ENCODE measurements around the gene ANKLE1.
A peak's percentile ranks its signal among the peaks of the same experiment; 100 is the strongest.

Gene ANKLE1

GRCh38 chr19:17296976-17297375 is 15.3 kb downstream of the ANKLE1 start:
- TF ChIP-seq FOXP2 (optimal IDR thresholded peaks at IDR 0.05; ENCODE audit: borderline replicate concordance, extremely low read depth, extremely low read length, insufficient read depth) (no peak), TAF1 (IDR thresholded peaks at IDR 0.05; ENCODE audit: borderline replicate concordance, insufficient read depth, low read length) (no peak), REST (IDR thresholded peaks at IDR 0.05; ENCODE audit: insufficient read depth in 1 of 2, low read depth in 2 of 2, low read length in 2 of 2) (no peak)

GRCh38 chr19:17300992-17301619 is 19.4 kb downstream of the ANKLE1 start:
- TF ChIP-seq FOXP2 (optimal IDR thresholded peaks at IDR 0.05; ENCODE audit: borderline replicate concordance, extremely low read depth, extremely low read length, insufficient read depth) (no peak), REST (IDR thresholded peaks at IDR 0.05; ENCODE audit: insufficient read depth in 1 of 2, low read depth in 2 of 2, low read length in 2 of 2) (no peak), POLR2AphosphoS5 (IDR thresholded peaks at IDR 0.05; ENCODE audit: low read depth, low read length) (no peak), SIN3A (IDR thresholded peaks at IDR 0.05; ENCODE audit: borderline replicate concordance, insufficient read depth, low read length) (no peak), TAF1 (IDR thresholded peaks at IDR 0.05; ENCODE audit: borderline replicate concordance, insufficient read depth, low read length) (no peak)

- TF ChIP-seq POLR2AphosphoS5 (IDR thresholded peaks at IDR 0.05; ENCODE audit: low read depth, low read length) (no peak), TAF1 (IDR thresholded peaks at IDR 0.05; ENCODE audit: borderline replicate concordance, insufficient read depth, low read length) (no peak), FOXP2 (optimal IDR thresholded peaks at IDR 0.05; ENCODE audit: borderline replicate concordance, extremely low read depth, extremely low read length, insufficient read depth) (no peak), SIN3A (IDR thresholded peaks at IDR 0.05; ENCODE audit: borderline replicate concordance, insufficient read depth, low read length) (no peak), REST (IDR thresholded peaks at IDR 0.05; ENCODE audit: insufficient read depth in 1 of 2, low read depth in 2 of 2, low read length in 2 of 2) (no peak)
Observed at GRCh38 chr19:17302391-17303166, 20.9 kb downstream of the ANKLE1 start.

GRCh38 chr19:17303167-17303939 is 21.7 kb downstream of the ANKLE1 start, which contains the start of gene ABHD8:
TSS of gene ABHD8 (minus strand) at chr19:17303425. CDS start at chr19:17301616, 1,809 bp downstream.
- TF ChIP-seq POLR2AphosphoS5 (IDR thresholded peaks at IDR 0.05; ENCODE audit: low read depth, low read length) (no peak), FOXP2 (optimal IDR thresholded peaks at IDR 0.05; ENCODE audit: borderline replicate concordance, extremely low read depth, extremely low read length, insufficient read depth) (peak; percentile 41), SIN3A (IDR thresholded peaks at IDR 0.05; ENCODE audit: borderline replicate concordance, insufficient read depth, low read length) (no peak)

- TF ChIP-seq FOXP2 (optimal IDR thresholded peaks at IDR 0.05; ENCODE audit: borderline replicate concordance, extremely low read depth, extremely low read length, insufficient read depth) (no peak), SIN3A (IDR thresholded peaks at IDR 0.05; ENCODE audit: borderline replicate concordance, insufficient read depth, low read length) (no peak), POLR2AphosphoS5 (IDR thresholded peaks at IDR 0.05; ENCODE audit: low read depth, low read length) (no peak), REST (IDR thresholded peaks at IDR 0.05; ENCODE audit: insufficient read depth in 1 of 2, low read depth in 2 of 2, low read length in 2 of 2) (no peak), TAF1 (IDR thresholded peaks at IDR 0.05; ENCODE audit: borderline replicate concordance, insufficient read depth, low read length) (no peak)
Observed at GRCh38 chr19:17303940-17304267, 22.2 kb downstream of the ANKLE1 start.
